OCI-LY7 (cell line): ENCODE data around the gene OPTN.

Experiments used
- CTCF ChIP-seq: fragments of 200-600 bp; sonication (generic); conservative IDR thresholded peaks from 2 replicates; pipeline ENCODE4 v1.5.1; 2014; ENCODE audit warnings: mild to moderate bottlenecking, antibody characterized with exemption, low read length, moderate library complexity, mixed read lengths
- EZH2phosphoT487 ChIP-seq: fragments of 200-600 bp; sonication (generic); IDR thresholded peaks from 2 replicates; pipeline ENCODE4 v1.6.1; 2018; ENCODE audit warnings: low read depth, borderline replicate concordance, mild to moderate bottlenecking, mixed run types, antibody characterized with exemption, low read length, moderate library complexity, mixed read lengths

GRCh38 chr10:13167568-13167967, 67.6 kb downstream of the OPTN start:
- TF ChIP-seq EZH2phosphoT487 = no peak
- no peak for TF ChIP-seq CTCF
